ENCODE data around the gene FOXO1. TPM values are rescaled to one million over a fixed set of nuclear protein-coding genes. Genes with fewer than 3 reads are reported as not detected.

The FOXO1 gene
- total RNA-seq, 1 experiment from 2014 or later: 12.2 TPM

DNA sequence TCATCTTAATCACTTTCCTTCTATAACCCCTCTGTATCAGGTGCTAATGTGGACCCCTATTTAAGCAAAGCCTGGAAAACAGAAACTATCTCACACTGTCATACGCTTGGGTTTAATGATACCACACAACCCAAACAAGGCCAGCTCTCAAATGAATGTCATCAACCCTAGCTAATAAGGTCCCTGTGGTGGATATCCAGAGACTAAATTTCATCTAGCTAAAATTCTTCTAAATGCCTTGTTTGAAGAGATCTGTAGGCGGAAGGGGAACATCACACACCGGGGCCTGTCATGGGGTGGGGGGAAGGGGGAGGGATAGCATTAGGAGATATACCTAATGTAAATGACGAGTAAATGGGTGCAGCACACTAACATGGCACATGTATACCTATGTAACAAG lies 95.5 kb downstream of the FOXO1 start:
- H3K27me3 ChIP-seq (ENCODE audit: insufficient read depth, low read length): no peaks in the 10 kb centered on the region
- H3K9me3 ChIP-seq (ENCODE audit: control insufficient read depth in 1 of 2, insufficient read depth in 1 of 2, low read depth in 1 of 2, low read length in 2 of 2): no peaks in the 10 kb centered on the region
- CTCF ChIA-PET: no interaction called here
- H3K4me3 ChIP-seq (replicated peaks in 1 of 2; ENCODE audit: low read depth in 1 of 2, low read length in 2 of 2): no peak overlapping the region
- peaks cover 9% of the 10 kb centered on the region; the same call in 1 of the 2 replicates for H3K79me2 ChIP-seq (ENCODE audit: insufficient read depth, low read length)
- no peaks in the 10 kb centered on the region for H4K20me1 ChIP-seq (ENCODE audit: insufficient read depth)
- H3K36me3 ChIP-seq (ENCODE audit: control insufficient read depth in 1 of 2, insufficient read depth in 2 of 2, low read length in 2 of 2): no peaks in the 10 kb centered on the region
- no peak overlapping the region for H3K9ac ChIP-seq (ENCODE audit: low read length)
- H3K9me2 ChIP-seq (ENCODE audit: insufficient read depth): no peaks in the 10 kb centered on the region
- H3K27ac ChIP-seq (ENCODE audit: low read depth, low read length): no peak overlapping the region
- no peak overlapping the region for H2AFZ ChIP-seq (ENCODE audit: low read depth, low read length, poor library complexity, severe bottlenecking)
- POLR2A ChIA-PET: no interaction called here
- intact Hi-C loops (cut with micrococcal nuclease): no loop called here
- RAD21 ChIA-PET (ENCODE audit: low non-redundant PET in 1 of 2, low total read pairs in 2 of 2, uncharacterized antibody in 2 of 2, unreplicated experiment in 2 of 2): no interaction called here
- ATAC-seq (no peak), DNase-seq (ENCODE audit: low read depth, low spot score) (no peak)
- no TSS peak for BruUV-seq (replicated peaks)
- TF ChIP-seq JUND (IDR thresholded peaks at IDR 0.05): no peak
- no peak for TF ChIP-seq POLR2A (IDR thresholded peaks at IDR 0.05; ENCODE audit: borderline replicate concordance, extremely low read depth, insufficient read depth, insufficient read length)
- TF ChIP-seq ZFX (IDR thresholded peaks at IDR 0.05): no peak
- no peak for TF ChIP-seq EGR1 (IDR thresholded peaks at IDR 0.05; ENCODE audit: low read depth)
- no peak for TF ChIP-seq CTCF (IDR thresholded peaks at IDR 0.05 in 2 of 3, conservative IDR thresholded peaks at IDR 0.05 in 1 of 3; ENCODE audit: borderline replicate concordance in 1 of 3, insufficient read depth in 1 of 3, low read depth in 2 of 3, low read length in 2 of 3)
- TF ChIP-seq, protein P1, sequence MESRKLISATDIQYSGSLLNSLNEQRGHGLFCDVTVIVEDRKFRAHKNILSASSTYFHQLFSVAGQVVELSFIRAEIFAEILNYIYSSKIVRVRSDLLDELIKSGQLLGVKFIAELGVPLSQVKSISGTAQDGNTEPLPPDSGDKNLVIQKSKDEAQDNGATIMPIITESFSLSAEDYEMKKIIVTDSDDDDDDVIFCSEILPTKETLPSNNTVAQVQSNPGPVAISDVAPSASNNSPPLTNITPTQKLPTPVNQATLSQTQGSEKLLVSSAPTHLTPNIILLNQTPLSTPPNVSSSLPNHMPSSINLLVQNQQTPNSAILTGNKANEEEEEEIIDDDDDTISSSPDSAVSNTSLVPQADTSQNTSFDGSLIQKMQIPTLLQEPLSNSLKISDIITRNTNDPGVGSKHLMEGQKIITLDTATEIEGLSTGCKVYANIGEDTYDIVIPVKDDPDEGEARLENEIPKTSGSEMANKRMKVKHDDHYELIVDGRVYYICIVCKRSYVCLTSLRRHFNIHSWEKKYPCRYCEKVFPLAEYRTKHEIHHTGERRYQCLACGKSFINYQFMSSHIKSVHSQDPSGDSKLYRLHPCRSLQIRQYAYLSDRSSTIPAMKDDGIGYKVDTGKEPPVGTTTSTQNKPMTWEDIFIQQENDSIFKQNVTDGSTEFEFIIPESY (IDR thresholded peaks at IDR 0.05; ENCODE audit: extremely low read depth, insufficient replicate concordance, low read length): no peak
- TF ChIP-seq TCF7L2 (IDR thresholded peaks at IDR 0.05; ENCODE audit: borderline replicate concordance, extremely low read depth, insufficient read depth, insufficient read length): no peak
- TF ChIP-seq FOSL1 (IDR thresholded peaks at IDR 0.05; ENCODE audit: low read depth): no peak
- TF ChIP-seq CEBPB (IDR thresholded peaks at IDR 0.05; ENCODE audit: low read depth): no peak
- TF ChIP-seq SP1 (IDR thresholded peaks at IDR 0.05; ENCODE audit: low read depth): no peak
- TF ChIP-seq REST (IDR thresholded peaks at IDR 0.05; ENCODE audit: low read depth): no peak
- no peak for TF ChIP-seq EZH2 (IDR thresholded peaks at IDR 0.05)
- TF ChIP-seq YY1 (IDR thresholded peaks at IDR 0.05; ENCODE audit: extremely low read depth, insufficient replicate concordance, low read depth, low read length): no peak
- TF ChIP-seq EZH2phosphoT487 (IDR thresholded peaks at IDR 0.05; ENCODE audit: borderline replicate concordance): no peak
- TF ChIP-seq ZNF274 (IDR thresholded peaks at IDR 0.05; ENCODE audit: low read depth, low read length): no peak
- TF ChIP-seq RAD21 (IDR thresholded peaks at IDR 0.05; ENCODE audit: low read depth): no peak
- TF ChIP-seq POLR2AphosphoS5 (IDR thresholded peaks at IDR 0.05; ENCODE audit: low read depth, low read length): no peak
- no peak for TF ChIP-seq ELF1 (IDR thresholded peaks at IDR 0.05; ENCODE audit: borderline replicate concordance, low read depth)
- TF ChIP-seq, protein P2, sequence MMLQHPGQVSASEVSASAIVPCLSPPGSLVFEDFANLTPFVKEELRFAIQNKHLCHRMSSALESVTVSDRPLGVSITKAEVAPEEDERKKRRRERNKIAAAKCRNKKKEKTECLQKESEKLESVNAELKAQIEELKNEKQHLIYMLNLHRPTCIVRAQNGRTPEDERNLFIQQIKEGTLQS (IDR thresholded peaks at IDR 0.05): no peak
- TF ChIP-seq SIN3A (IDR thresholded peaks at IDR 0.05; ENCODE audit: low read depth): no peak
- H3K4me2 ChIP-seq (ENCODE audit: low read length): no peak overlapping the region
- no peaks in the 10 kb centered on the region for H3K4me1 ChIP-seq (ENCODE audit: control insufficient read depth in 1 of 2, insufficient read depth in 2 of 2, low read length in 2 of 2)

All from HCT116 (cell line).